H1 (cell line): ENCODE data around the gene EPHA2. TPM values are rescaled to one million over a fixed set of nuclear protein-coding genes. Genes with fewer than 3 reads are reported as not detected.

Experiments
- CTCF ChIA-PET: fragments of 300-600 bp; sonication (Branson Sonifier 250); formaldehyde crosslinking; loops from one replicate; lab custom pipeline; 2021; ENCODE audit not compliant: partially characterized antibody; lab: Charles Lee
- POLR2A ChIA-PET: fragments of 300-600 bp; sonication (Branson Sonifier 250); formaldehyde crosslinking; loops from one replicate; lab custom pipeline; 2021; ENCODE audit warnings: inconsistent platforms; ENCODE audit not compliant: partially characterized antibody; lab: Charles Lee
- DNase-seq, 2 experiments: peaks; one replicate each; pipeline versions ENCODE4 v3.0.0 to v3.0.0-alpha.2; 2010 to 2022; ENCODE audit warnings: low spot score in 2 of 2, low read depth in 1 of 2, mixed read lengths in 1 of 2
- FAIRE-seq: peaks from 2 replicates; lab custom pipeline; 2011; peaks lifted over from hg19 to GRCh38; lab: Jason Lieb, UNC
- H2AFZ ChIP-seq: 2 replicates; pipeline ENCODE4 v1.8.1; 2012; ENCODE audit warnings: low read length, inconsistent platforms
- H2AK5ac ChIP-seq: 2 replicates; pipeline ENCODE4 v1.6.1; 2013; ENCODE audit warnings: low read depth, low read length
- H2BK120ac ChIP-seq: replicated peaks from 2 replicates; pipeline ENCODE3; 2013; ENCODE audit warnings: low read depth, low read length, inconsistent platforms
- H2BK12ac ChIP-seq: 2 replicates; pipeline ENCODE4 v1.6.1; 2013; ENCODE audit warnings: low read depth, low read length
- H2BK15ac ChIP-seq: 2 replicates; pipeline ENCODE4 v1.6.1; 2013; ENCODE audit warnings: low read length
- H2BK20ac ChIP-seq: 2 replicates; pipeline ENCODE4 v1.6.1; 2013; ENCODE audit warnings: low read length
- H2BK5ac ChIP-seq: 2 replicates; pipeline ENCODE4 v1.6.1; 2013; ENCODE audit warnings: low read depth, low read length
- H3K14ac ChIP-seq: 2 replicates; pipeline ENCODE4 v1.6.1; 2013; ENCODE audit warnings: inconsistent platforms; ENCODE audit not compliant: insufficient read length
- H3K18ac ChIP-seq: 2 replicates; pipeline ENCODE4 v1.6.1; 2013; ENCODE audit warnings: low read length; ENCODE audit errors: extremely low read depth
- H3K23ac ChIP-seq: 2 replicates; pipeline ENCODE4 v1.6.1; 2013; ENCODE audit warnings: inconsistent platforms; ENCODE audit not compliant: insufficient read length
- H3K23me2 ChIP-seq: 2 replicates; pipeline ENCODE4 v1.6.1; 2013; ENCODE audit warnings: low read depth, low read length
- H3K27ac ChIP-seq: 2 replicates; pipeline ENCODE4 v1.6.1; 2011; ENCODE audit warnings: low read depth, low read length, inconsistent platforms
- H3K27me3 ChIP-seq, 4 experiments: replicated peaks in 1 of 4; 1 replicate in 1 of 4; 2 replicates in 3 of 4; pipeline versions ENCODE4 v1.6.1 to v1.8.1; 2011 to 2013; ENCODE audit warnings: low read length in 3 of 4, mild to moderate bottlenecking in 3 of 4, inconsistent platforms in 2 of 4, mixed read lengths in 2 of 4, moderate library complexity in 1 of 4; ENCODE audit not compliant: control insufficient read depth in 3 of 4, insufficient read depth in 3 of 4; ENCODE audit errors: extremely low read depth in 1 of 4
- H3K36me3 ChIP-seq, 4 experiments: 2 replicates each; pipeline versions ENCODE4 v1.6.1 to v1.8.1; 2011 to 2013; ENCODE audit warnings: mild to moderate bottlenecking in 4 of 4, low read length in 3 of 4, moderate library complexity in 2 of 4, control low read depth in 1 of 4, inconsistent platforms in 1 of 4; ENCODE audit not compliant: insufficient read depth in 4 of 4, control insufficient read depth in 2 of 4
- H3K4ac ChIP-seq: replicated peaks from 2 replicates; pipeline ENCODE3; 2013; ENCODE audit warnings: low read length, low read depth, mixed read lengths, inconsistent platforms; ENCODE audit not compliant: insufficient read length
- H3K4me1 ChIP-seq, 4 experiments: replicated peaks in 1 of 4; 1 replicate in 1 of 4; 2 replicates in 3 of 4; pipeline versions ENCODE4 v1.6.1 to v1.8.1; 2011 to 2013; ENCODE audit warnings: low read length in 3 of 4, inconsistent platforms in 2 of 4, mixed read lengths in 1 of 4; ENCODE audit not compliant: insufficient read depth in 4 of 4, control insufficient read depth in 3 of 4
- H3K4me2 ChIP-seq, 2 experiments: 2 replicates each; pipeline versions ENCODE4 v1.6.1 to v1.8.1; 2011 to 2013; ENCODE audit warnings: low read depth in 2 of 2, low read length in 2 of 2, control low read depth in 1 of 2, inconsistent platforms in 1 of 2, mild to moderate bottlenecking in 1 of 2; ENCODE audit not compliant: insufficient read depth in 1 of 2
- H3K4me3 ChIP-seq, 4 experiments: fragments of 200-600, 300-600 bp in 1 of 4; sonication (generic), shearing (Covaris generic), sonication (Bioruptor Twin) in 1 of 4; 2 replicates each; pipeline versions ENCODE4 v1.5.1 to v1.8.1; 2011 to 2016; ENCODE audit warnings: low read length in 4 of 4, low read depth in 3 of 4, control low read depth in 2 of 4, inconsistent platforms in 2 of 4, mild to moderate bottlenecking in 2 of 4, mixed read lengths in 1 of 4, moderate library complexity in 1 of 4; ENCODE audit not compliant: insufficient read depth in 2 of 4; ENCODE audit errors: extremely low read depth in 1 of 4
- H3K56ac ChIP-seq: replicated peaks from 2 replicates; pipeline ENCODE3; 2013; ENCODE audit warnings: low read depth, mild to moderate bottlenecking, mixed read lengths, low read length, inconsistent platforms; ENCODE audit not compliant: insufficient read length
- H3K79me1 ChIP-seq: 2 replicates; pipeline ENCODE4 v1.6.1; 2013; ENCODE audit warnings: low read depth, low read length, control low read depth
- H3K79me2 ChIP-seq, 2 experiments: 2 replicates each; pipeline versions ENCODE4 v1.6.1 to v1.8.1; 2012 to 2013; ENCODE audit warnings: low read length in 2 of 2, mild to moderate bottlenecking in 2 of 2, inconsistent platforms in 1 of 2; ENCODE audit not compliant: insufficient read depth in 2 of 2, control insufficient read depth in 1 of 2
- H3K9ac ChIP-seq, 4 experiments: replicated peaks in 1 of 4; 1 replicate in 1 of 4; 2 replicates in 3 of 4; pipeline versions ENCODE4 v1.6.1 to v1.8.1; 2011 to 2013; ENCODE audit warnings: low read depth in 3 of 4, low read length in 3 of 4, control low read depth in 2 of 4, mild to moderate bottlenecking in 2 of 4, moderate library complexity in 2 of 4, inconsistent platforms in 1 of 4; ENCODE audit errors: extremely low read depth in 1 of 4
- H3K9me3 ChIP-seq, 2 experiments: 2 replicates each; pipeline versions ENCODE4 v1.6.1 to v1.8.1; 2012 to 2013; ENCODE audit warnings: mild to moderate bottlenecking in 2 of 2, moderate library complexity in 2 of 2, control low read depth in 1 of 2, inconsistent platforms in 1 of 2, low read depth in 1 of 2, low read length in 1 of 2, mixed read lengths in 1 of 2; ENCODE audit not compliant: insufficient read depth in 2 of 2
- H4K20me1 ChIP-seq, 2 experiments: replicated peaks in 1 of 2; 2 replicates each; pipeline versions ENCODE3 to v1.8.1; 2011 to 2013; ENCODE audit warnings: inconsistent platforms in 2 of 2, low read length in 2 of 2, mild to moderate bottlenecking in 1 of 2; ENCODE audit not compliant: insufficient read depth in 2 of 2, control insufficient read depth in 1 of 2
- H4K5ac ChIP-seq: 2 replicates; pipeline ENCODE4 v1.6.1; 2013; ENCODE audit warnings: low read length, low read depth, mixed read lengths, inconsistent platforms; ENCODE audit not compliant: insufficient read length
- H4K8ac ChIP-seq: 2 replicates; pipeline ENCODE4 v1.8.0; 2013; ENCODE audit warnings: mild to moderate bottlenecking, moderate library complexity, low read length, inconsistent platforms; ENCODE audit not compliant: insufficient read depth; ENCODE audit errors: extremely low read depth
- H4K91ac ChIP-seq: replicated peaks from 2 replicates; pipeline ENCODE3; 2013; ENCODE audit warnings: low read length, mixed read lengths, inconsistent platforms; ENCODE audit not compliant: insufficient read length
- EZH2 ChIP-seq: fragments of 200-600 bp; sonication (generic); IDR thresholded peaks from 2 replicates; pipeline ENCODE4 v1.7.1; 2012; ENCODE audit warnings: low read depth, mild to moderate bottlenecking, moderate library complexity, low read length, inconsistent platforms; ENCODE audit not compliant: severe bottlenecking
- POLR2A ChIP-seq, 2 experiments: IDR thresholded peaks; 1 replicate in 1 of 2; 2 replicates in 1 of 2; pipeline ENCODE4 v1.6.1; 2011; ENCODE audit warnings: low read depth in 2 of 2, low read length in 2 of 2, mild to moderate bottlenecking in 2 of 2; ENCODE audit errors: control extremely low read depth in 1 of 2
- POLR2AphosphoS5 ChIP-seq: IDR thresholded peaks from 2 replicates; pipeline ENCODE4 v1.6.1; 2011; ENCODE audit warnings: low read depth, low read length
- SIX5 ChIP-seq: IDR thresholded peaks from 2 replicates; pipeline ENCODE4 v1.6.1; 2011; ENCODE audit warnings: mild to moderate bottlenecking, low read depth, low read length
- TEAD4 ChIP-seq: IDR thresholded peaks from 2 replicates; pipeline ENCODE4 v1.6.1; 2012; ENCODE audit warnings: low read depth, low read length, inconsistent platforms, mixed read lengths
- WGBS, 2 experiments: shearing (Covaris generic) in 1 of 2; methylation state at CpG; one replicate each; pipeline versions ENCODE4 v1.1.6 to v1.1.7; 2013 to 2015; ENCODE audit warnings: low lambda C conversion rate in 2 of 2, mixed read lengths in 2 of 2, inconsistent platforms in 1 of 2, low coverage in 1 of 2, missing lambda C conversion rate in 1 of 2; ENCODE audit not compliant: insufficient replicate concordance in 2 of 2, insufficient coverage in 1 of 2, insufficient read length in 1 of 2; ENCODE audit errors: extremely low coverage in 1 of 2, missing lambda C conversion rate in 1 of 2; 5-methylcytosine and 5-hydroxymethylcytosine counted together
- polyA plus RNA-seq, 7 experiments: library from polyadenylated mRNA; depleted of rRNA in 3 of 7; stranded (reverse) in 5 of 7; unstranded in 2 of 7; fragments of >200 nt in 5 of 7; fragments of 200-250 nt in 2 of 7; gene quantifications; 1 replicate in 5 of 7; 2 replicates in 1 of 7; 4 replicates in 1 of 7; pipeline versions ENCODE4 v1.2.1 to v1.2.3, GENCODE V29; 2011 to 2013; ENCODE audit warnings: missing spikeins in 2 of 7, mixed read lengths in 2 of 7
- total RNA-seq: library from RNA; stranded (reverse); fragmentation: NEBNext Ultra II Directional; extraction: Animal tissue kit (Norgen Biotek cat#: 25700); gene quantifications from 2 replicates; pipeline ENCODE4 v1.2.1, GENCODE V29; 2021

EPHA2 gene
- total and polyA plus RNA-seq, 2 of the 8 experiments (the other 6 are each of a cell fraction or from before 2014, with no cell fraction given): 26.8 to 33.6 TPM

DNA sequence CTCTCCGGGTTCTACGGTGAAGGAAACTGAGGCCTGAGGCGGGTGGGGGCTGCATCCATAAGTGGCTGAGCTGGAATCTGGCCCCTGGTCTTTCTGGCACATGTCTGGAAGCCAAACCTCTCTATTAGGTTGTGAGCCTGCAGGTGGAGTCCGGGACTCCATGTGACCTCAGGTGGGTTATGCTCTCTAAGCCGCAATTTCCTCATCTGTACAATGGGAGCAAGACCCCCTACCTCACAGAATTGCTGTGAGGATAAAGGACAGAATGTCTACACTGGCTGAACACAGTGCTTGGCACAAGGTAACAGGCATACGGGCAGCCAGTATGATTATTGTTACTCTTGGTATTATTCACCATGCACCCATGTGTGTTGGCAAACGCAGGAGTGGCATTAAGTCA lies 6.7 kb downstream of the EPHA2 start:
- Histone ChIP-seq H3K14ac (no peak overlapping the region), H3K36me3 (peaks cover 4 to 23% (median 17%) of the 10 kb centered on the region in 4 experiments; a peak in 7 of 8 replicates), H3K56ac (no peak overlapping the region), H3K23ac (no peak overlapping the region), H2BK120ac (no peak overlapping the region), H2BK5ac (0 out of 2 replicates have a peak overlapping the region, but pooled peaks have one; percentile 15), H3K27me3 (no peaks in the 10 kb centered on the region), H4K20me1 (peaks cover 13 to 26% of the 10 kb centered on the region in 2 experiments), H2BK15ac (no peak overlapping the region), H2AFZ (no peak overlapping the region), H3K27ac (0 out of 2 replicates have a peak overlapping the region, but pooled peaks have one; percentile 19), H3K23me2 (no peaks in the 10 kb centered on the region; the same call in 1 of the 2 replicates), H2AK5ac (no peak overlapping the region), H2BK20ac (no peak overlapping the region), H3K4me3 (no peak overlapping the region), H2BK12ac (no peak overlapping the region), H4K5ac (no peak overlapping the region), H3K9ac (no peak overlapping the region), H3K79me2 (peaks cover 3 to 80% of the 10 kb centered on the region in 2 experiments; a peak in 3 of 4 replicates)
- ChIA-PET CTCF (interaction anchor here (1.2 to 14.5 kb wide), 6 partner anchors 19 to 68 kb away, joined by 3 to 202 read pairs (median 6); no protein-coding TSS in a partner anchor), POLR2A (interaction anchor here (1.7 to 6.1 kb wide), 2 partner anchors 19 to 29 kb away, joined by 4 to 51 read pairs; no protein-coding TSS in a partner anchor)
- no peak for FAIRE-seq
- no peak for DNase-seq
- TF ChIP-seq POLR2AphosphoS5 (0 out of 2 replicates have a peak, but pooled peaks have one; percentile 13), TEAD4 (no peak), POLR2A (IDR thresholded peaks at IDR 0.05; ENCODE audit: control extremely low read depth in 1 of 2, low read depth in 2 of 2, low read length in 2 of 2) (0 out of 3 replicates have a peak, but pooled peaks of 1 of the 2 experiments have one; percentile 29), EZH2 (no peak), SIX5 (no peak)
- TF ChIP-seq, all 59 proteins: peak for 2
- H3K79me1 ChIP-seq: peaks cover 11% of the 10 kb centered on the region
- H4K91ac ChIP-seq: no peak overlapping the region
- H3K18ac ChIP-seq: no peak overlapping the region
- no peak overlapping the region for H3K4ac ChIP-seq
- 89% methylated on average over 7 of the region's 7 CpGs; no CpG with 5 or more reads in 1 of the 2 experiments for WGBS, 2 experiments
- H4K8ac ChIP-seq: no peak overlapping the region
- H3K4me2 ChIP-seq: no peak overlapping the region
- H3K4me1 ChIP-seq: peaks cover 18 to 60% (median 50%) of the 10 kb centered on the region in 4 experiments
- no peaks in the 10 kb centered on the region for H3K9me3 ChIP-seq
